Loucy (cell line): ENCODE results near the gene IRF2.

Source experiments
- H2AFZ ChIP-seq: fragments of 200-600 bp; sonication (generic); 2 replicates; pipeline ENCODE4 v1.6.0; 2016; ENCODE audit warnings: antibody characterized with exemption, mild to moderate bottlenecking, low read length, moderate library complexity
- H3F3A ChIP-seq: fragments of 200-600 bp; 2 replicates; pipeline ENCODE4 v1.6.0; 2016; ENCODE audit warnings: antibody characterized with exemption, low read depth, mild to moderate bottlenecking
- H3K27me3 ChIP-seq: fragments of 200-600 bp; sonication (generic); 2 replicates; pipeline ENCODE4 v1.6.1; 2014; ENCODE audit warnings: low read length, mild to moderate bottlenecking; ENCODE audit not compliant: insufficient read depth, poor library complexity, severe bottlenecking
- H3K36me3 ChIP-seq: fragments of 200-600 bp; sonication (generic); 2 replicates; pipeline ENCODE4 v1.6.1; 2016; ENCODE audit warnings: low read length; ENCODE audit not compliant: insufficient read depth
- H3K4me1 ChIP-seq: fragments of 200-600 bp; sonication (generic); 2 replicates; pipeline ENCODE4 v1.5.1; 2014; ENCODE audit warnings: low read length, mild to moderate bottlenecking; ENCODE audit not compliant: insufficient read depth, poor library complexity, severe bottlenecking
- H3K4me2 ChIP-seq: fragments of 200-600 bp; sonication (generic); 2 replicates; pipeline ENCODE4 v1.6.0; 2014; ENCODE audit warnings: antibody characterized with exemption, low read length, low read depth, mild to moderate bottlenecking; ENCODE audit not compliant: poor library complexity, severe bottlenecking
- H3K4me3 ChIP-seq: fragments of 200-600 bp; sonication (generic); 2 replicates; pipeline ENCODE4 v1.5.1; 2014; ENCODE audit warnings: low read length, mild to moderate bottlenecking, mixed read lengths; ENCODE audit not compliant: poor library complexity, severe bottlenecking
- H3K79me2 ChIP-seq: fragments of 200-600 bp; sonication (generic); 2 replicates; pipeline ENCODE4 v1.6.1; 2014; ENCODE audit warnings: low read length; ENCODE audit not compliant: insufficient read depth
- H3K9ac ChIP-seq: fragments of 200-600 bp; sonication (generic); 2 replicates; pipeline ENCODE4 v1.6.0; 2014; ENCODE audit warnings: mild to moderate bottlenecking, low read depth, low read length, moderate library complexity; ENCODE audit not compliant: poor library complexity, severe bottlenecking
- H3K9me2 ChIP-seq: fragments of 200-600 bp; sonication (generic); replicated peaks from 2 replicates; pipeline ENCODE4 v1.6.1; 2016; ENCODE audit warnings: low read depth, low read length, mixed read lengths
- H3K9me3 ChIP-seq: fragments of 200-600 bp; sonication (generic); 2 replicates; pipeline ENCODE4 v1.6.1; 2014; ENCODE audit warnings: mild to moderate bottlenecking, antibody characterized with exemption, low read length, low read depth; ENCODE audit not compliant: insufficient read depth
- H4K20me1 ChIP-seq: fragments of 200-600 bp; sonication (generic); 2 replicates; pipeline ENCODE4 v1.6.0; 2014; ENCODE audit warnings: antibody characterized with exemption, low read length, mild to moderate bottlenecking; ENCODE audit not compliant: insufficient read depth, poor library complexity, severe bottlenecking
- EZH2phosphoT487 ChIP-seq: fragments of 200-600 bp; IDR thresholded peaks from 2 replicates; pipeline ENCODE4 v1.6.1; 2018; ENCODE audit warnings: antibody characterized with exemption, mild to moderate bottlenecking, moderate library complexity, borderline replicate concordance
- TF ChIP-seq, protein P1 (sequence below): fragments of 200-600 bp; sonication (generic); conservative IDR thresholded peaks from 2 replicates; pipeline ENCODE4 v1.5.1; 2014; ENCODE audit warnings: mild to moderate bottlenecking, antibody characterized with exemption, low read length

The IRF2 gene

GRCh38 chr4:184385705-184386141 is 88.6 kb downstream of the IRF2 start:
- H3K4me3 ChIP-seq, result no peak overlapping the region
- H4K20me1 ChIP-seq, result no peaks in the 10 kb centered on the region
- no peaks in the 10 kb centered on the region for H3K9me2 ChIP-seq
- peaks cover 47% of the 10 kb centered on the region for H3K4me1 ChIP-seq
- H3K4me2 ChIP-seq, result no peak overlapping the region
- peaks cover 39% of the 10 kb centered on the region; the same call in 1 of the 2 replicates for H3K36me3 ChIP-seq
- no peaks in the 10 kb centered on the region for H3K9me3 ChIP-seq
- no peaks in the 10 kb centered on the region for H3K27me3 ChIP-seq
- no peaks in the 10 kb centered on the region for H3K79me2 ChIP-seq
- H3K9ac ChIP-seq, result no peak overlapping the region
- peaks cover 3% of the 10 kb centered on the region for H3F3A ChIP-seq
- TF ChIP-seq, protein P1, sequence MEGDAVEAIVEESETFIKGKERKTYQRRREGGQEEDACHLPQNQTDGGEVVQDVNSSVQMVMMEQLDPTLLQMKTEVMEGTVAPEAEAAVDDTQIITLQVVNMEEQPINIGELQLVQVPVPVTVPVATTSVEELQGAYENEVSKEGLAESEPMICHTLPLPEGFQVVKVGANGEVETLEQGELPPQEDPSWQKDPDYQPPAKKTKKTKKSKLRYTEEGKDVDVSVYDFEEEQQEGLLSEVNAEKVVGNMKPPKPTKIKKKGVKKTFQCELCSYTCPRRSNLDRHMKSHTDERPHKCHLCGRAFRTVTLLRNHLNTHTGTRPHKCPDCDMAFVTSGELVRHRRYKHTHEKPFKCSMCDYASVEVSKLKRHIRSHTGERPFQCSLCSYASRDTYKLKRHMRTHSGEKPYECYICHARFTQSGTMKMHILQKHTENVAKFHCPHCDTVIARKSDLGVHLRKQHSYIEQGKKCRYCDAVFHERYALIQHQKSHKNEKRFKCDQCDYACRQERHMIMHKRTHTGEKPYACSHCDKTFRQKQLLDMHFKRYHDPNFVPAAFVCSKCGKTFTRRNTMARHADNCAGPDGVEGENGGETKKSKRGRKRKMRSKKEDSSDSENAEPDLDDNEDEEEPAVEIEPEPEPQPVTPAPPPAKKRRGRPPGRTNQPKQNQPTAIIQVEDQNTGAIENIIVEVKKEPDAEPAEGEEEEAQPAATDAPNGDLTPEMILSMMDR, result no peak
- TF ChIP-seq EZH2phosphoT487, result no peak
- no peak overlapping the region for H2AFZ ChIP-seq

DNA sequence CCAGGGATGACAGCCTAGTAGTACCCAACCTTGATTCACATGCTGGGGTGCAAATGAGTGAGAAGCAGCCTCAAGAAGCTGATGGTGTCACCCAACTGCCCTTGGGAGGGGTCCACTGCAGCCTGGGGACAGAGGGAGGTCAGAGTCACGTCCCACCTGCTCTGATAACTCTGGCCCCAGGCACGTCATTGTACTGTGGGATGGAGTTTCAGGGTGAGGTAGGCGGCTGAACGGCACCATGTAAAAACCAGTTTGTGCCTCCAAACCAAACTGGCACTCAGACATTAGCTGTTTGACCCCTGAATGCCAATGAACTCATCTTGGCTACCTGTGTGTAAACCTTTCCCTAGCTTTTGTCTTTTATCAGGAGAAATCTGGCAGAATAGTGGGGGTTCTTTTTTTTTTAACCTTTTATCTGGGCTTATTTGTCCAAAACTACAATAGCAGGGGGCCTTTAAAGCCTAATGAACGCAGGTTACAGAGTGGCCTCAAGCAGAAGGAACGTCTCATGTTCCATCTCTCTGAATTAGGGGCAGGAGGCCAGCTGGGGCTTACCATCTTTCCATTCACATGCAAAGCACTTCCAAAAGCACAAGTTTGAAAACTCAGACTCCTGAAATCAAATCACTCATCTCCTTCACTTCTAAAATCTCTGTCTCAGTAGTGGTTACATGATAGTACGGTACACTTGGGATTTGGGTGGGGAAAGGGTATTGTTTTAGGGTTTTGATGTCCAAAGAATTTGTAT is 89.4 kb downstream of the IRF2 start:
- Histone ChIP-seq H3K4me2 (peak overlapping the region; percentile 84), H3K9me2 (no peaks in the 10 kb centered on the region), H3K9ac (no peak overlapping the region), H3K4me3 (peak overlapping the region; percentile 57), H3F3A (peaks cover 3% of the 10 kb centered on the region), H4K20me1 (no peaks in the 10 kb centered on the region), H3K9me3 (no peaks in the 10 kb centered on the region), H3K36me3 (peaks cover 32% of the 10 kb centered on the region; the same call in 1 of the 2 replicates), H3K4me1 (peaks cover 47% of the 10 kb centered on the region), H3K27me3 (no peaks in the 10 kb centered on the region), H3K79me2 (no peaks in the 10 kb centered on the region), H2AFZ (no peak overlapping the region)
- TF ChIP-seq EZH2phosphoT487, result no peak
- TF ChIP-seq, protein P1, result no peak

- TF ChIP-seq EZH2phosphoT487, result no peak
- TF ChIP-seq, protein P1, result no peak
- no peak overlapping the region for H2AFZ ChIP-seq
- H3K4me1 ChIP-seq, result peaks cover 47% of the 10 kb centered on the region
- no peaks in the 10 kb centered on the region for H4K20me1 ChIP-seq
- H3K79me2 ChIP-seq, result no peaks in the 10 kb centered on the region
- no peaks in the 10 kb centered on the region for H3K9me3 ChIP-seq
- H3K4me2 ChIP-seq, result peak overlapping the region; percentile 84
- peak overlapping the region; percentile 29 for H3K9ac ChIP-seq
- H3K36me3 ChIP-seq, result peaks cover 24% of the 10 kb centered on the region; the same call in 1 of the 2 replicates
- H3F3A ChIP-seq, result peaks cover 3% of the 10 kb centered on the region
- H3K9me2 ChIP-seq, result no peaks in the 10 kb centered on the region
- H3K4me3 ChIP-seq, result peak overlapping the region; percentile 57
- H3K27me3 ChIP-seq, result no peaks in the 10 kb centered on the region
Observed at GRCh38 chr4:184384056-184384809, 90.1 kb downstream of the IRF2 start.
